Suppressor macrophage treated with lipopolysaccharide for 4 hours (primary cell): ENCODE measurements around the gene FAM53B.

Experiments used
- DNase-seq: peaks from one replicate; pipeline ENCODE4 v3.0.0-alpha.2; 2020

Gene FAM53B

GRCh38 chr10:124708922-124709520 is 35.2 kb downstream of the FAM53B start:
- DNase-seq: no peak

GRCh38 chr10:124708246-124708779 is 35.9 kb downstream of the FAM53B start:
- DNase-seq: no peak

- DNase-seq: peak; percentile 44
Observed at GRCh38 chr10:124707551-124707950, 36.6 kb downstream of the FAM53B start.

- no peak for DNase-seq
Observed at GRCh38 chr10:124707144-124707467, 37.1 kb downstream of the FAM53B start.

- DNase-seq: no peak
Observed at GRCh38 chr10:124706462-124707143, 37.6 kb downstream of the FAM53B start.

GRCh38 chr10:124705817-124706461 is 38.2 kb downstream of the FAM53B start:
- no peak for DNase-seq

- no peak for DNase-seq
Observed at GRCh38 chr10:124705381-124705740, 38.8 kb downstream of the FAM53B start.

- DNase-seq: no peak
Observed at GRCh38 chr10:124704428-124705380, 39.5 kb downstream of the FAM53B start.

- DNase-seq: no peak
Observed at GRCh38 chr10:124703778-124704427, 40.3 kb downstream of the FAM53B start.

GRCh38 chr10:124703372-124703771 is 40.8 kb downstream of the FAM53B start:
- no peak for DNase-seq

- DNase-seq: no peak
Observed at GRCh38 chr10:124701881-124702656, 42.1 kb downstream of the FAM53B start.

- no peak for DNase-seq
Observed at GRCh38 chr10:124701435-124701834, 42.7 kb downstream of the FAM53B start.

- DNase-seq: no peak
Observed at GRCh38 chr10:124701038-124701365, 43.2 kb downstream of the FAM53B start.

GRCh38 chr10:124700293-124701037 is 43.7 kb downstream of the FAM53B start:
- no peak for DNase-seq

- DNase-seq: no peak
Observed at GRCh38 chr10:124699471-124700292, 44.5 kb downstream of the FAM53B start.

- DNase-seq: no peak
Observed at GRCh38 chr10:124698545-124699469, 45.4 kb downstream of the FAM53B start.

- DNase-seq: no peak
Observed at GRCh38 chr10:124697837-124698544, 46.2 kb downstream of the FAM53B start.

- no peak for DNase-seq
Observed at GRCh38 chr10:124697443-124697836, 46.7 kb downstream of the FAM53B start.
